Stimulated activated naive CD4-positive, alpha-beta T cell (primary cell): ENCODE measurements around the gene CLEC10A.

ENCODE experiments used
- DNase-seq, 6 experiments: peaks; one replicate each; lab custom pipeline; 2025; lab: John Stamatoyannopoulos, UW

CLEC10A gene

DNA sequence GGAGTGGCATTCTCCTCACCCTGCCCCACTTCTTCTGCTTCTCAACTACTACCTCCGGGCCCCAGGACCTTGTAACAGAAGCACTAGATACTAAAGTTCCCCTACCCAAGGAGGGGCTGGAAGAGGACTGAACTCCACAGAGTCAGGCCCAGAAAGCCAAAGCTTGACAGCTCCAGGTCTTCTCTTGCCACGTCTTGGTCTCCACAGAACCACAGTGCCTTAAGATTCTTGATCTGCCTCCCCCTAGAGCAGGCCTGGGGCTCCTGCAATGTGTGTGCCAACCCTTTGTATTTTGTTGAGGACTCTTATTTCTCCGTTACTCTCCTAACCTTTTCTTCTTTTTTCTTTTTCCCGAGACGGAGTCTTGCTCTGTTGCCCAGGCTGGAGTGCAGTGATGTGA is 40.2 kb downstream of the CLEC10A start:
- peak in 2 of 6 experiments; percentile 26 for DNase-seq

DNA sequence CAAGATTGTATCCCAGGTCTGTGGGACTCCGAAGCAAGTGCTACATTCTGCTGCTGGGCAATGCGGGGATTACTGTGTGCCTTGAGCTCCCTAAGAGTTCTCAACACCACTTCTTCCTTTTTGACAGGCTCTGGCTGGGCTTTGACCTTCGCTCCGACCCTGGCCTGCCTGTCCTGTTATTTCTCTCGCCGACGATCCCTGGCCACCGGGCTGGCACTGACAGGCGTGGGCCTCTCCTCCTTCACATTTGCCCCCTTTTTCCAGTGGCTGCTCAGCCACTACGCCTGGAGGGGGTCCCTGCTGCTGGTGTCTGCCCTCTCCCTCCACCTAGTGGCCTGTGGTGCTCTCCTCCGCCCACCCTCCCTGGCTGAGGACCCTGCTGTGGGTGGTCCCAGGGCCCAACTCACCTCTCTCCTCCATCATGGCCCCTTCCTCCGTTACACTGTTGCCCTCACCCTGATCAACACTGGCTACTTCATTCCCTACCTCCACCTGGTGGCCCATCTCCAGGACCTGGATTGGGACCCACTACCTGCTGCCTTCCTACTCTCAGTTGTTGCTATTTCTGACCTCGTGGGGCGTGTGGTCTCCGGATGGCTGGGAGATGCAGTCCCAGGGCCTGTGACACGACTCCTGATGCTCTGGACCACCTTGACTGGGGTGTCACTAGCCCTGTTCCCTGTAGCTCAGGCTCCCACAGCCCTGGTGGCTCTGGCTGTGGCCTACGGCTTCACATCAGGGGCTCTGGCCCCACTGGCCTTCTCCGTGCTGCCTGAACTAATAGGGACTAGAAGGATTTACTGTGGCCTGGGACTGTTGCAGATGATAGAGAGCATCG is 41.8 kb downstream of the CLEC10A start:
- DNase-seq = no peak

DNA sequence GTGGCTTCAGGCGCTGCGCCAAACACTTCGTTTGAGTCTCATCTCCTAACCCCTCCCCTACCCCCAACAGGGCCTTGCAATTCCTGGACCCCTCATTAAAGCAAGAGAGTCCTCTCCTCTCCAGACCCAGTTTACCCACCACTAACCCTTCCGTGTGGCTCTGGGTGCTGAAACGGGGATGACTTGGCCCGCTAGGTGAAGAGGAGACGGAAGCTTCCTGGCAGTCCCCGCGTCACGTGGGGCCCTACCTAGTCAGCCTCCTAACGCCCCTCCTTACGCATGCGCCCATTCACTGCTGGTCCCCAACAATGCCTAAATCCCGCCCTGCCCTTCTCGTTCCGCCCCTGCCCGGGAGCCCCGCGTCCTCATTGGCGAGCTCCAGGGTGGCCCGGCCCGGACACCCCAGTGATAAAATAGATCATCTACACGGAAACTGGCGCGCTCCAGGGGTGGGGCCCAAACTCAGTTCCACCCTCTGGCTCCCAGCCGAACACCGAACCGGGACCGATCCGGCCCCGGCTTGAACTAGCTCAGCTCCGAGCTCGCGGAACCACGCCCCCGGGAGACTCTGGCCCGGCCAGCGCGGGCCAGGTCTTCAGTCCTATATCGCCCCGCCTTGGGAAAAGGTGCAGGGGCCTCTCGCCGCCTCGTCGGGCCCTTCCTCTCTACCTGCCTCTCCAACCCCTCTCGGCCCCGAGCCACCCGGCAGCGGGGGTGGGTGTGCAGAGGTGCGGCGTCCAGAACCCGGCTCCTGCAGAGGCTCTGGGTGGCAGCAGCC is 44.3 kb downstream of the CLEC10A start, which contains the start of gene SLC16A13:
TSS of gene SLC16A13 (plus strand) at position 425 of the 778 bp plus-strand sequence. CDS start 368 bp downstream, outside the sequence.
- peak; percentile 93 to 99 (median 97) for DNase-seq

DNA sequence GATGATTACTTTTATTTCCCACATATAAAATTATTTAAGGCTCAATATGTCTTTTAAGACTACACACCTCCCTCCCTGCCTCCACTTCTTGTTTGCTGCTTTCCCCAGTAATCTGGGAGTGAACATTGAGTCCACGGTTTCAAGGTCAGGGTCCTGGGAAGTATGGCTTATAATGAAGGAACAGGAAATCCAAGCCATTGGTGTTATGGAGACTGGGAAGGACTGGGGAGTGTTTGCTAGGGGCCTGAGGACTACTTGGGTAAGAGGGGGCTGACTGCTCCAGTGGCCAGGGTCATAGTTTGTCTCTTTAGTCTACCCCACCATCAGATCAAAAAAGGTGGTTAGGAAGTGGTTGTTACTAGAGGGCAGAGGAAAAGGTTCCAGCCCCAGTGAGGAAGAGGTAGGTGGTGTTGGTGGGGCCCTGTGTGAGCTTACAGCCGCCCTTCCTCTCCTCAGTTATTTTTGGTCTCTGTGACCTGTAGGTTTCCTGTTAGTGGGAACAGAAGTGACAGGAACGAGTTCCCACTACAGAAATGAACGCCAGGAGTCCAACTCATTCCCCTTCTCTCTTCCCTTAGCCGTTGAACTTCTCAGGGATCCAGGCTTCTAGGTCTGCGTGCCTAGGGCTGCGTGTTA is 45.0 kb downstream of the CLEC10A start:
- DNase-seq = peak in 4 of 6 experiments; percentile 25 to 72 (median 46)

DNA sequence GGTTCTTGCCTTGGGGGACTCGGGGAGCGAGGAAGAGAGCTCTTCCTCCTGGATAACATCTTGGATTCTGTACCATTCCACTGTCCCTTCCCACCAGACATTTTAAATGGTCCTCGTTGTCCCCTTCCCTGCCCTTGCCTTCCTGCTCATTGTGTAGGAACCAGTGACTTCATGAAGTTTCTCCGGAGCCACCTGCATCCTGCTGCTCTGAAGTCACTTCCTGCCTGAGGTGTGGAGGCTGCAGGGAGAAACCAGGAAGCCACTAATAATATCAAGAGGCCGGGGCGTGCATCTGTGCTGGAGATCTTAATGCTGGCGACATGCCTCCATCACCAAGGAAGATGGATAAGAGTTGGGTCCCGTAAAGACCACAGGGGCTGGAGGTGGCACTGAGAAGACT is 50.4 kb downstream of the CLEC10A start:
- peak in 3 of 6 experiments; percentile 28 to 43 (median 32) for DNase-seq

DNA sequence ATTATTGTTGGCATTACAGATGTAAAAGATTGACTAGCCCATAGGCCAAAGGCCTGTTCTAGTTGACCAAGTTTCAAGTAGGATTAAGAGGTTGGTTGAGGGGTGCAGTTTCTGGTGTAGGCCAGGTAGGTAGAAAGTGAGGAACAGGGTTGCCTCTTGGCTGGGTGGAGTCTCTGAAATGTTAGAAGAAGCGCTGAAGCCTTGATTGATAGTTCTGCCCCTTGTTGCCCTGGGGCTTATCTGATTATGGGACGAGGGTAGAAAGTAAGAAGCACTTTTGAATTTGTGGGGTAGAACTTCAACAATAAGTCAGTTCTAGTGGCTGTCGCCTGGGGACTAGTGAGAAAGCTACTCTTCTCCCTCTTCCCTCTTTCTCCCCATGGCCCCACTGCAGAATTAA is 51.0 kb downstream of the CLEC10A start:
- no peak for DNase-seq

DNA sequence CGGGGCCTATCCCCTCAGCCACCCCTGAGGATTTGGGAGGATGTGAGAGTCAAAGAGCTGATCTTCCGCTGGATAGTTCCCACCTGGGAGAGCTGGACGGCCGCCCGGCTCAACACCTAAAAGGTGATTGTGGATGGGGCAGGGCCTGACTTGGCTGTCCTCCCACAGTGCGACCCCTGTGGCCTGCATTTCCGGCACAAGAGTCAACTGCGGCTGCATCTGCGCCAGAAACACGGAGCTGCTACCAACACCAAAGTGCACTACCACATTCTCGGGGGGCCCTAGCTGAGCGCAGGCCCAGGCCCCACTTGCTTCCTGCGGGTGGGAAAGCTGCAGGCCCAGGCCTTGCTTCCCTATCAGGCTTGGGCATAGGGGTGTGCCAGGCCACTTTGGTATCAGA is 52.7 kb downstream of the CLEC10A start:
- DNase-seq = no peak

DNA sequence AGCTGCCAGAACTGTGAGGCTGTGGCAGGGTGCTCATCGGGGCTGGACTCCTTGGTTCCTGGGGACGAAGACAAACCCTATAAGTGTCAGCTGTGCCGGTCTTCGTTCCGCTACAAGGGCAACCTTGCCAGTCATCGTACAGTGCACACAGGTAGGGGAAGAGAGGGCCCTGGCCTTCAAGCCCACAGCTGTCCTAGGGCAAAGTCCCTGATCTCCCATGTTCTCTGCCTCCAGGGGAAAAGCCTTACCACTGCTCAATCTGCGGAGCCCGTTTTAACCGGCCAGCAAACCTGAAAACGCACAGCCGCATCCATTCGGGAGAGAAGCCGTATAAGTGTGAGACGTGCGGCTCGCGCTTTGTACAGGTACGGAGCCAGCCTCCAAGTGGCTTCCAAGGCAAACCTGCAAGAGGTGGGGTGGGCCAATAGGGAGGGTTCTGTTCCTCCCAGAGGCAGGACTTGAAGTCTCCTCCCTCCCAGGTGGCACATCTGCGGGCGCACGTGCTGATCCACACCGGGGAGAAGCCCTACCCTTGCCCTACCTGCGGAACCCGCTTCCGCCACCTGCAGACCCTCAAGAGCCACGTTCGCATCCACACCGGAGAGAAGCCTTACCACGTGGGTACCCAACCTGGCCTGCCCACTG is 53.5 kb downstream of the CLEC10A start:
- no peak for DNase-seq

DNA sequence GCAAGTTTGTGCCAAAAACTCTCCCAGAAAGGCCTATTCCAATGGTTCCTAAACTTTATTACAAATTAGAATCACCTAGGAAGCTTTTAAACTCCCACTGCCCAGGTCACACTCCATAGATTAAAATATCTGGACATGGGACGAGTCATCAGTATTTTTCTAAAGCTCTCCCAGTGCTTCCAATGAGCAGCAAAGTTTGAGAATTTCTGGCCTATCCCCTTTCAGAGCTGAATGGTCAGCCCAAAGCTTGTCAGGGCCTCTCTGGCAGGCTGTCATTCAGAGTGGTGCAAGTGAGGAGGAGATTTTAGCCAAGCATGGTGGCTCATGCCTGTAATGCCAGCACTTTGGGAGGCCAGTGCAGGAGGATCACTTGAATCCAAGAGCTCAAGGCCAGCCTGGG is 54.8 kb downstream of the CLEC10A start:
- DNase-seq = no peak
